ENCODE measurements around the gene VWA3B. TPM values are rescaled to one million over a fixed set of nuclear protein-coding genes. Genes with fewer than 3 reads are reported as not detected.

VWA3B gene
- total and polyA plus RNA-seq, 2 experiments from 2014 or later: not detected

DNA sequence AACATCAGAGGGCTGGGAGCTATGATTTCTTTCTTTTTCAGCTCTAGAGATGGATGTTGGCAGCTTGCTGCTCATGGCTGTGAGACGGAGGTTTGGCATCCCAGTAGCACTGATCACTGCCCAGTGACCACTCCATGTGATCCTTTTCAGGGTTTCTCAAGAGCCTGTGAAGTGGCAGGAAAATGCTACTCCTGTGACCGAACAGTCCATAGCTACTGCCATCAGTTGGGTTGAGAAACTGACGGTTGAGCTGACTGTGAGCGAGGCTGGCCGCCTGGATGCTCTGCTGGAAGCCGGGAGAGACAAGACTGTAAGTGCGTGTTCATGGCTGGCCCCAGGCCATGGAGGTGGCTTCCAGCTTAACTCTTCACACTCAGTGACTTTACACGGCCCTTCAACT lies 34.2 kb downstream of the VWA3B start:
- H3K79me2 ChIP-seq (ENCODE audit: insufficient read depth): no peaks in the 10 kb centered on the region
- in situ Hi-C loops (cut with MboI): no loop called here
- no peak overlapping the region for H3K4me2 ChIP-seq (ENCODE audit: unreplicated experiment)
- no peaks in the 10 kb centered on the region for H3F3A ChIP-seq (ENCODE audit: insufficient read depth)
- no peak overlapping the region for H3K9ac ChIP-seq
- H4K20me1 ChIP-seq (ENCODE audit: insufficient read depth): no peaks in the 10 kb centered on the region
- no peaks in the 10 kb centered on the region for H3K4me1 ChIP-seq (ENCODE audit: insufficient read depth)
- TF ChIP-seq EZH2phosphoT487 (IDR thresholded peaks at IDR 0.05; ENCODE audit: insufficient read depth, low read depth) (no peak), EZH2 (IDR thresholded peaks at IDR 0.05; ENCODE audit: insufficient read depth, poor library complexity, severe bottlenecking) (no peak)
- no peak overlapping the region for H3K4me3 ChIP-seq
- H3K9me2 ChIP-seq (ENCODE audit: insufficient read depth): no peaks in the 10 kb centered on the region
- peaks cover 64% of the 10 kb centered on the region for H3K27me3 ChIP-seq (replicated peaks; ENCODE audit: insufficient read depth)
- no peak overlapping the region for H3K27ac ChIP-seq
- H3K36me3 ChIP-seq (ENCODE audit: low read depth): no peaks in the 10 kb centered on the region
- no peaks in the 10 kb centered on the region for H3K9me3 ChIP-seq (ENCODE audit: low read depth)
- 15 to 22% methylated on average over 8 of the region's 8 CpGs for WGBS, 2 experiments (ENCODE audit: low coverage in 1 of 2, low lambda C conversion rate in 2 of 2, missing lambda C conversion rate in 2 of 2)
- no peak for DNase-seq
- H2AFZ ChIP-seq: no peak overlapping the region

- 10 to 17% methylated on average over 3 of the region's 3 CpGs for WGBS, 2 experiments (ENCODE audit: low coverage in 1 of 2, low lambda C conversion rate in 2 of 2, missing lambda C conversion rate in 2 of 2)
- Histone ChIP-seq H3K36me3 (ENCODE audit: low read depth) (no peaks in the 10 kb centered on the region), H3K27me3 (replicated peaks; ENCODE audit: insufficient read depth) (peaks cover 64% of the 10 kb centered on the region), H3K9me2 (ENCODE audit: insufficient read depth) (no peaks in the 10 kb centered on the region), H3K79me2 (ENCODE audit: insufficient read depth) (no peaks in the 10 kb centered on the region), H3K4me2 (ENCODE audit: unreplicated experiment) (no peak overlapping the region), H3K4me1 (ENCODE audit: insufficient read depth) (no peaks in the 10 kb centered on the region), H3F3A (ENCODE audit: insufficient read depth) (no peaks in the 10 kb centered on the region), H3K27ac (no peak overlapping the region), H3K4me3 (no peak overlapping the region), H3K9ac (no peak overlapping the region), H2AFZ (no peak overlapping the region), H3K9me3 (ENCODE audit: low read depth) (no peaks in the 10 kb centered on the region), H4K20me1 (ENCODE audit: insufficient read depth) (no peaks in the 10 kb centered on the region)
- DNase-seq: no peak
- in situ Hi-C loops (cut with MboI): no loop called here
- TF ChIP-seq EZH2phosphoT487 (IDR thresholded peaks at IDR 0.05; ENCODE audit: insufficient read depth, low read depth) (no peak), EZH2 (IDR thresholded peaks at IDR 0.05; ENCODE audit: insufficient read depth, poor library complexity, severe bottlenecking) (no peak)
Measured at GRCh38 chr2:98122524-98122923, 35.6 kb downstream of the VWA3B start.

DNA sequence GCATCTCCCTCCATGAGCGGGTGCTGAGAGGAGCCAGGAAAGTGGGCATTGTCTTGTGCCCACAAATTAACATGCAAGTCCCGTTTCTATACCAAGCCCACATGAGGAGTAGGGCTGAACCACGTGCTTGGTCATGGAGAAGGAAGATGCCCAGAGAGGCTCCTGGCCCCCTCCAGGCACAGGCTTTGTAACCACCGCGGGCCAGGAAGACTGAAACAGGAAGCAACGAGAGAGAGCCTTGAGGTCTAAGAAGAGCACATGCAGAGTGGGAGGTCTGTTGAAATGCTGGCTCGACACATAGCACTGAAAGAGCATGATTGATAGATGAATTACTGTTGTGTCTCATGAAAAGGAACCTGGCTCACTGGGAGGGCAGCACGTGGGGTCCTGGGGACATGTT lies 36.3 kb downstream of the VWA3B start:
- no peaks in the 10 kb centered on the region for H3K79me2 ChIP-seq (ENCODE audit: insufficient read depth)
- no peak overlapping the region for H3K4me2 ChIP-seq (ENCODE audit: unreplicated experiment)
- H4K20me1 ChIP-seq (ENCODE audit: insufficient read depth): no peaks in the 10 kb centered on the region
- DNase-seq: no peak
- 1% methylated on average over 8 of the region's 8 CpGs for WGBS, 2 experiments (ENCODE audit: low coverage in 1 of 2, low lambda C conversion rate in 2 of 2, missing lambda C conversion rate in 2 of 2)
- H3K9me2 ChIP-seq (ENCODE audit: insufficient read depth): no peaks in the 10 kb centered on the region
- in situ Hi-C loops (cut with MboI): no loop called here
- no peak overlapping the region for H3K4me3 ChIP-seq
- no peaks in the 10 kb centered on the region for H3K4me1 ChIP-seq (ENCODE audit: insufficient read depth)
- H3K9ac ChIP-seq: no peak overlapping the region
- H3K36me3 ChIP-seq (ENCODE audit: low read depth): no peaks in the 10 kb centered on the region
- H3K9me3 ChIP-seq (ENCODE audit: low read depth): no peaks in the 10 kb centered on the region
- no peak for TF ChIP-seq EZH2 (IDR thresholded peaks at IDR 0.05; ENCODE audit: insufficient read depth, poor library complexity, severe bottlenecking)
- TF ChIP-seq EZH2phosphoT487 (IDR thresholded peaks at IDR 0.05; ENCODE audit: insufficient read depth, low read depth): no peak
- no peaks in the 10 kb centered on the region for H3F3A ChIP-seq (ENCODE audit: insufficient read depth)
- no peak overlapping the region for H3K27ac ChIP-seq
- no peak overlapping the region for H2AFZ ChIP-seq
- peaks cover 61% of the 10 kb centered on the region for H3K27me3 ChIP-seq (replicated peaks; ENCODE audit: insufficient read depth)

- Histone ChIP-seq H3K36me3 (ENCODE audit: low read depth) (no peaks in the 10 kb centered on the region), H3K79me2 (ENCODE audit: insufficient read depth) (no peaks in the 10 kb centered on the region), H3F3A (ENCODE audit: insufficient read depth) (no peaks in the 10 kb centered on the region), H3K9ac (no peak overlapping the region), H4K20me1 (ENCODE audit: insufficient read depth) (no peaks in the 10 kb centered on the region), H3K4me3 (no peak overlapping the region), H3K9me3 (ENCODE audit: low read depth) (no peaks in the 10 kb centered on the region), H2AFZ (no peak overlapping the region), H3K27me3 (replicated peaks; ENCODE audit: insufficient read depth) (peaks cover 41% of the 10 kb centered on the region), H3K27ac (no peak overlapping the region), H3K9me2 (ENCODE audit: insufficient read depth) (no peaks in the 10 kb centered on the region), H3K4me1 (ENCODE audit: insufficient read depth) (no peaks in the 10 kb centered on the region), H3K4me2 (ENCODE audit: unreplicated experiment) (no peak overlapping the region)
- in situ Hi-C loops (cut with MboI): no loop called here
- DNase-seq: peak; percentile 12
- WGBS, 2 experiments (ENCODE audit: low coverage in 1 of 2, low lambda C conversion rate in 2 of 2, missing lambda C conversion rate in 2 of 2): 36 to 45% methylated on average over 5 of the region's 5 CpGs
- no peak for TF ChIP-seq EZH2phosphoT487 (IDR thresholded peaks at IDR 0.05; ENCODE audit: insufficient read depth, low read depth)
- TF ChIP-seq EZH2 (IDR thresholded peaks at IDR 0.05; ENCODE audit: insufficient read depth, poor library complexity, severe bottlenecking): no peak
Measured at GRCh38 chr2:98126061-98126460, 39.1 kb downstream of the VWA3B start.
